H1 (cell line): Measurements from ENCODE around the gene EEF1G. TPM values are rescaled to one million over a fixed set of nuclear protein-coding genes. Genes with fewer than 3 reads are reported as not detected.

Experiments used
- BRCA1 ChIP-seq: IDR thresholded peaks from 2 replicates; pipeline ENCODE4 v1.6.1; 2012; ENCODE audit warnings: low read depth, low read length, improper control_type of control experiment
- polyA plus RNA-seq, 7 experiments: library from polyadenylated mRNA; depleted of rRNA in 3 of 7; stranded (reverse) in 5 of 7; unstranded in 2 of 7; fragments of >200 nt in 5 of 7; fragments of 200-250 nt in 2 of 7; gene quantifications; 1 replicate in 5 of 7; 2 replicates in 1 of 7; 4 replicates in 1 of 7; pipeline versions ENCODE4 v1.2.1 to v1.2.3, GENCODE V29; 2011 to 2013; ENCODE audit warnings: missing spikeins in 2 of 7, mixed read lengths in 2 of 7
- total RNA-seq: library from RNA; stranded (reverse); fragmentation: NEBNext Ultra II Directional; extraction: Animal tissue kit (Norgen Biotek cat#: 25700); gene quantifications from 2 replicates; pipeline ENCODE4 v1.2.1, GENCODE V29; 2021

The EEF1G gene
- total and polyA plus RNA-seq, 2 of the 8 experiments (the other 6 are each of a cell fraction or from before 2014, with no cell fraction given) = 1,627 to 1,996 TPM

GRCh38 chr11:62601122-62601371, 27.4 kb upstream of the EEF1G start (continued):
- TF ChIP-seq BRCA1 = no peak
